GM12801 (cell line): ENCODE measurements around the gene GATAD2A.

Experiments
- TF ChIP-seq, protein P1 (sequence below): IDR thresholded peaks from one replicate; pipeline ENCODE4 v1.5.1; 2011; ENCODE audit warnings: control low read depth; ENCODE audit not compliant: insufficient read length; ENCODE audit errors: extremely low read depth

GATAD2A gene

DNA sequence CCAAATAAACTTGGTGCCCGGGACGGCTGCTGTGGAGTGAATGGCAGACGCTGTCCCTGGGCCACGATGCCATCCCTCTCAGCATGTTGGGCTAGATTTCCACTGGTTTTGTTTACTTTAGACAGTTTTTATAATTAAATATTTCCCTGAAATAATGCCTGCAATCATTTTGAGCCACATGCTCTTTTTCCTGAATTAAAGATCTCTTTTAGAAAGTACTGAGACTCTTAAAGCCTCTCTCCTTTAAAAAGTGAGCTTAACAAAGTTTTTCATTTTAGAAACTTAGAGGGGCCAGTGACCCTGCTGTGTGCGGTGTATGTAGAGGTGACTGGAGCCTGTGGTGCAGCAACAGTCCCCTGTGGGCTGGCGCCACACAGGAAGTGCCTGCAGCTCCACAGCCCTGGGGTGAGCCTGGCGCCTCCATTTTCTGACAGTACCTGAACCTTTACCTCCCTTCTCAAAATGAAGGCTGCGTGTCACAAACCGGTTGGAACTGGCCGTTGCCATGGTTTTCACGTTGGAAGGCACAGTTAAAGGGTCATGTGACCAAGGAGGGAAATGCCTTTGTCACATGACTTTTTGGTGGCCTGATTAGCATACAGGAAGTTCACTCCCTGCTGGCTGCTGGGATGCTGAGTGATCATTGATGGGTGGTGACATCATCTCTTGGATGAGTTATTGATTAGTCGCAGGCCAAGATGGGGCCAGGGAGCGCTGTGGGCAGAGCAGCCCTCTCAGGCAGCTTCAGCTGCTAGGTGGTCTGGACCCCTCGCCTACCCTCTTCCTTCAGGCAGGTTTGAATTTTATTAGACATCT is 83.6 kb downstream of the GATAD2A start:
- TF ChIP-seq, protein P1, sequence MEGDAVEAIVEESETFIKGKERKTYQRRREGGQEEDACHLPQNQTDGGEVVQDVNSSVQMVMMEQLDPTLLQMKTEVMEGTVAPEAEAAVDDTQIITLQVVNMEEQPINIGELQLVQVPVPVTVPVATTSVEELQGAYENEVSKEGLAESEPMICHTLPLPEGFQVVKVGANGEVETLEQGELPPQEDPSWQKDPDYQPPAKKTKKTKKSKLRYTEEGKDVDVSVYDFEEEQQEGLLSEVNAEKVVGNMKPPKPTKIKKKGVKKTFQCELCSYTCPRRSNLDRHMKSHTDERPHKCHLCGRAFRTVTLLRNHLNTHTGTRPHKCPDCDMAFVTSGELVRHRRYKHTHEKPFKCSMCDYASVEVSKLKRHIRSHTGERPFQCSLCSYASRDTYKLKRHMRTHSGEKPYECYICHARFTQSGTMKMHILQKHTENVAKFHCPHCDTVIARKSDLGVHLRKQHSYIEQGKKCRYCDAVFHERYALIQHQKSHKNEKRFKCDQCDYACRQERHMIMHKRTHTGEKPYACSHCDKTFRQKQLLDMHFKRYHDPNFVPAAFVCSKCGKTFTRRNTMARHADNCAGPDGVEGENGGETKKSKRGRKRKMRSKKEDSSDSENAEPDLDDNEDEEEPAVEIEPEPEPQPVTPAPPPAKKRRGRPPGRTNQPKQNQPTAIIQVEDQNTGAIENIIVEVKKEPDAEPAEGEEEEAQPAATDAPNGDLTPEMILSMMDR: no peak

DNA sequence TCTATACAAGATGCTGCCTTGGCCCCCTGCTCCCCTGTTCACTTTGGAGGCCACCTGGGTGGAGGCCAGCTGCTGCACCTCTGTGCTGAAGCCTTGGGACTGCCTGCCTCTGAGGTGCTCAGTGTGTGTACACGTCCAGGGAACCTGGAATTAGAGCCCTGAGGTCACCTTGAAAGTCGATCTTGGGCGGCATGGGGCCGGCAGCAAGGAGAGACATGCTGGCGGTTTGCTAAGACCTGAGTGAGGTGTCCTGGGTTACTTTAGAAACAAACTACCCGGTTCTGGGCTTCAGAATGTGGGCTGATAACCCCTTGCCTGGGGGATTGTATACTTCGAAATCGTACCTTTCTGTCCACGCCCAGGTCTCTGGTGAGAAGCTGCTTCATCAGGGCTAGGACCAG is 84.3 kb downstream of the GATAD2A start:
- TF ChIP-seq, protein P1: no peak

DNA sequence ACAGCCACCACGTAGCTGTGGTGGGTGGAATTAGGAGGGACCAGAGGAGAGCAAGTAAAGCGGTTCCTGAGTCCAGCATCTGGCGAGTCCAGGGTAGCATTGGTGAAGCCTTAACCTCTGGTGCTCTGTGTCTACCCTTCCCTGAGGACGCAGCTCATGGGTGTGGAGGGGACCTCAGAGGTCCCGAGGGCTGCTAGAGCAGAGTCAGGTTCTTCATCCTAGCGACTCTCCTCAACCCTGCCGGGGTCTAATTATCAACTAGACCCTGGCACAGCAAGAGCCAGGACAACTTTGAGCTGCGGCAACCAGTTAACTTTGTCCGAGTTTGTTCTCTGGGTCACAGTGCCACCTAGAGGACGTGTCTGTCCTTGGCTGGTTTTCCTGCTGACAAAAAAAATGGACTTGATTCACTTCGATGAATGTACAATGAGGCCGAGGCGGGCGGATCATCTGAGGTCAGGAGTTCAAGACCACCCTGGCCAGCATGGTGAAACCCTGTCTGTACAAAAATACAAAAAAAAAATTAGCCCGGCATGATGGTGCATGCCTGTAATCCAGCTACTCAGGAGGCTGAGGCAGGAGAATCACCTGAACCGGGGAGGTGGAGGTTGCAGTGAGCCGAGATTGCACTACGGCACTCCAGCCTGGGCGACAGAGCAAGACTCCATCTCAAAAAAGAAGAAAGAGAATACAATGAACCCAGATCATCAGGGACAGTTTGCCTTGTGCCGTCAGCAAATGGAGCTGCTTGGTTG is 84.9 kb downstream of the GATAD2A start:
- TF ChIP-seq, protein P1: no peak

DNA sequence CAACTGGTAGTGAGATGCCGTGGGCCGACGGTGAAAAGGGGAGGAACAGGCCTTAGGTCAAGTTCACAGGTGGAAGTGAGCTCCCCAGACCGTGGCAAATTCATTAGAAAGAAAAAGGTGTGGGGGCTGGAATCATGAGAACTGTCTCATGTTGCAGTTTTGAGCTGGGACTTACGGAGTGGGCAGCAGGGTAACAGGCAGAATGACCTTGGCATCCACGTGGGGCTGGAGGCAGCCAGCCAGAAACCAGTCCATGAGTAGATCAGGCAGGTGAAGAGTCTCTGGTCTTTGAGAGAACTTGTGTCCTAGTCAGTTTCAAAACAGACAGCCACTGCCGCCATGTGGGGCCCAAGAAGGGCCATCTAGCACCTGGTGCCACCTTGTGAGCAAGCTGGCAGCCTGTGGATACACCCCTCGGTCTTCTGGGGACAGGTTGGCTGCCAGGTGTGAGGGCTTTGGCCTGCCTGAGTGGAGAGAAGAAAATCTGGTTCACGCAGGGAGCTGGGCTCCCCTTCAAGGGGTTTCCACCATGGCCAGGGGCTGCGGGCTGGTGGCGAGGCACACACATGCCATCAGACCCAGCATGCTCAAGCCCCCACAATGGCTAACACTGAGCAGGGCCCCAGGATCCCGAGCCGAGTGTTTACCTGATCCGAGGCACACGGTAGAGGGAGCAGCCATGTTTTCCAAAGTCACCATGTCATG is 86.0 kb downstream of the GATAD2A start:
- TF ChIP-seq, protein P1: no peak

DNA sequence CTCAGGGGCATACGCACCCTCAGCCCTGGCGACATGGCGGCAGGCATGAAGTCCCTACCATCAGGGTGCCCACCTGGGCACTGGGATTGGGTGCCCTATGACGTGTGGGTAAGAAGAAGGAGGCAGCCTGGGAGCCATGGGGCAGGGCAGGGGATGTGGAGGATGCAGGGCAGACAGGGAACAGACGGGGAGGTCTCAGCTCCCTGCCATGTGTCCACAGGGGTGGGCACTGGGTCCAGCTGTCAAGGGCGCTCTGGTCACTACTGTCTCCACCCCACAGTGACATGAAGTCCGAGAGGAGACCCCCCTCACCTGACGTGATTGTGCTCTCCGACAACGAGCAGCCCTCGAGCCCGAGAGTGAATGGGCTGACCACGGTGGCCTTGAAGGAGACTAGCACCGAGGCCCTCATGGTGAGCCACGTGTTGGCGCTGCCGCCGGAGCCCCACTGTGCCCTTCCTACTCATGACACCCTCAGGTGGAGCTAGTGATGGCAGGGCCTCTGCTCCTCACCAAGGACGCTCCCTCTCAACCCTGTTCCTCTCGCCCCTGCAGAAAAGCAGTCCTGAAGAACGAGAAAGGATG is 86.6 kb downstream of the GATAD2A start:
- TF ChIP-seq, protein P1: no peak

DNA sequence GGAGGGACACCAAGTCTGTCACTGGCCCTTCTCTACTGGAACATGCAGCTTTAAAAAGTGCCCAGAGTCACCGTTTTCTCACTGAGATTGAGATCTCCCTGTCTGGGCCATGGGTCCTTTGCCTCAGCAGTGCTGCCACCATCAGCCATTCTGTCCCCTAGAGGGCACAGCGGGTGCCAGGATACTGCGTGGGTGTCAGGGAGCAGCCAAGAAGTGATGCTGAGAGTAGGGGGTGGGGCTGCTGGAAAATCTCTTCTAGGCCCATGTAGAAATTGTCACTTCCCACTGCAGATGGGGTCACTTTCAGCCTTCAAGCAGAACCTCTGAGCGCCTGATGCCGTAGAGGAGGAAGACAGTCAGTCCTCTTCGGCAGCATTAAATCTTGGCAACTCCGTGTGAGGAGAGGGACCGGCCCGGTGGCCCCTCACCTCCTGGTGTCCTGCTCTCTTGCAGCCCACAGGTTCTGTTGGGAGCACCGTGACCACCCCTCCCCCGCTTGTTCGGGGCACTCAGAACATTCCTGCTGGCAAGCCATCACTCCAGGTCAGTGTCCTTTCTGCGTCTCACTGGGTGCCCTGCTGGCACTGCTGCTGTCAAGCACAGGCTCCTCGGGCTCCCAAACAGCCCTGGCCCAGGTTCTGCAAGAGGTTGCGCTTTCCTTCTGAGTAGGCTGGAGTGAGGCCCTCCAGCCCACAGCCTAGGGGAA is 88.5 kb downstream of the GATAD2A start:
- TF ChIP-seq, protein P1: no peak
